Skeletal muscle tissue (tissue), 4 donors: ENCODE results near the gene ATP10A. TPM values are rescaled to one million over a fixed set of nuclear protein-coding genes. Genes with fewer than 3 reads are reported as not detected.
"Not testable (repeated sequence)": the region's sequence is repeated elsewhere in the genome, so short reads cannot be mapped to it uniquely, and the experiment has no call there.

ENCODE experiments used
- H3K27ac ChIP-seq: one replicate; pipeline ENCODE4 v1.7.0; 2013; ENCODE audit warnings: mild to moderate bottlenecking, low read depth, low read length, inconsistent platforms
- H3K27me3 ChIP-seq, 3 donors: one replicate each; pipeline ENCODE4 v1.7.0; 2013; ENCODE audit warnings: low read length in 3 of 3; ENCODE audit not compliant: control insufficient read depth in 3 of 3, insufficient read depth in 3 of 3
- H3K36me3 ChIP-seq, 3 donors: one replicate each; pipeline ENCODE4 v1.7.0; 2013; ENCODE audit warnings: low read length in 3 of 3; ENCODE audit not compliant: control insufficient read depth in 3 of 3, insufficient read depth in 3 of 3
- H3K4me1 ChIP-seq, 3 donors: one replicate each; pipeline ENCODE4 v1.7.0; 2013; ENCODE audit warnings: low read length in 3 of 3, mild to moderate bottlenecking in 3 of 3; ENCODE audit not compliant: control insufficient read depth in 3 of 3, insufficient read depth in 3 of 3
- H3K4me3 ChIP-seq, 3 donors: one replicate each; pipeline ENCODE4 v1.7.0; 2013; ENCODE audit warnings: low read length in 3 of 3
- H3K9ac ChIP-seq, 3 donors: one replicate each; pipeline ENCODE4 v1.7.0; 2013; ENCODE audit warnings: low read length in 3 of 3, mild to moderate bottlenecking in 3 of 3, moderate library complexity in 2 of 3, low read depth in 1 of 3
- H3K9me3 ChIP-seq, 3 donors: one replicate each; pipeline ENCODE4 v1.7.0; 2013; ENCODE audit warnings: low read length in 3 of 3; ENCODE audit not compliant: control insufficient read depth in 3 of 3
- total RNA-seq: library from RNA; depleted of rRNA; stranded (reverse); fragments of >200 nt; gene quantifications from one replicate; pipeline ENCODE4 v1.2.3, GENCODE V29; 2014
- donor health status: Osteomylitis.

ATP10A gene
- total RNA-seq, 1 donor from 2014 or later = 7.8 TPM

GRCh38 chr15:25862071-25862471, 1.1 kb downstream of the ATP10A start:
- peaks cover 24 to 33% (median 27%) of the 10 kb centered on the region in 3 donors for H3K4me1 ChIP-seq
- no peaks in the 10 kb centered on the region for H3K36me3 ChIP-seq
- H3K4me3 ChIP-seq = peak overlapping the region; percentile 69 to 79 (median 74)
- peak overlapping the region; percentile 50 to 65 (median 50) for H3K9ac ChIP-seq
- peak overlapping the region; percentile 19 for H3K27ac ChIP-seq
- H3K27me3 ChIP-seq = peaks cover 9 to 37% (median 13%) of the 10 kb centered on the region in 3 donors
- H3K9me3 ChIP-seq = no peaks in the 10 kb centered on the region

GRCh38 chr15:25860885-25861866, 2.0 kb downstream of the ATP10A start:
- H3K27me3 ChIP-seq = peaks cover 9 to 37% (median 13%) of the 10 kb centered on the region in 3 donors
- H3K36me3 ChIP-seq = no peaks in the 10 kb centered on the region
- H3K4me3 ChIP-seq = peak overlapping the region; percentile 38 to 79 (median 74)
- H3K4me1 ChIP-seq = peaks cover 24 to 33% (median 27%) of the 10 kb centered on the region in 3 donors
- H3K9me3 ChIP-seq = no peaks in the 10 kb centered on the region
- H3K9ac ChIP-seq = peak overlapping the region in 2 of 3 donors; percentile 10 to 50
- H3K27ac ChIP-seq = peak overlapping the region; percentile 22

GRCh38 chr15:25859838-25860645, 3.1 kb downstream of the ATP10A start:
- Histone ChIP-seq H3K27me3 (peaks cover 9 to 37% (median 13%) of the 10 kb centered on the region in 3 donors), H3K27ac (no peak overlapping the region), H3K4me1 (peaks cover 24 to 33% (median 27%) of the 10 kb centered on the region in 3 donors), H3K36me3 (no peaks in the 10 kb centered on the region), H3K4me3 (peak overlapping the region; percentile 22 to 30 (median 27)), H3K9me3 (no peaks in the 10 kb centered on the region), H3K9ac (peak overlapping the region in 1 of 3 donors; percentile 50)

DNA sequence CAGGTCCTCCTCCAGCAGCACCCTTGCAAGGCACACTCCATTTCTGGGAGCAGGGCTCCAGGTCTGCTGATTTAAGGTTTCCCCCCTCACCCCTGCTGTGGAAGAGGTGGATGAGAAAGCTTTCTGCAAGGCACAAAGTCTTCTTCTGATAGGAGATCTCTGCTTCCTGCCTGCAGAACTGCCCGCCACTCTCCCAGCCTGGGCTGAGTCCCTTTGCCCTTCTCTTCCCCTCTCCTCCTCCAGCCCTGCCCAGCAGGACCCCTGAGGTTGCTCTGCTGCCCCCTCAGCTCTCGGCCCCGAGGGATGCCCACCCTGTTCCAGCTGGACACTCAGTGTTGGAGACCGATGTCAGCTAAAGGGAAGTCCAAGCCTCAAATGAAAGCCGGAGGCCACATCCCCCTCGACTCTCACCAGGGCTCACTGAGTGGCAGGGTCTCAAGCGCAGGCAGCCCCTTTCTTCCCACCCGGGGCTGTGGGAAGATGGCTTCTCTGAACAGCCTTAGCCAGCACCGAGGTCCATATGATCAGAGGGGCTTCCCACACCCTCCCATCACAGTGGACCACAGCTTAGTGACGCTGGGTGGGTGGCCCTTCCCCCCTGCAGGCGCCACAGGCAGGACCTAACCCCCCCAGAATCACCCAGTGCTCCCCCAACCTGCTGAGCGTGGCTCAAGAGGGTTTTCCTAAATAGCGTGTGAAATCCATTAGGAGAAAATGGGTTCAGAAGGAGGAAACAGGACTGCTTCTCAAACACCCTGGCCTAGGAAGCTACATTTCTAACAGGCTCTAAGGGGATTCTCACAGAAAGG, 4.0 kb downstream of the ATP10A start:
- H3K36me3 ChIP-seq = no peaks in the 10 kb centered on the region
- H3K4me3 ChIP-seq = peak overlapping the region in 1 of 3 donors; percentile 13
- H3K4me1 ChIP-seq = peaks cover 24 to 33% (median 27%) of the 10 kb centered on the region in 3 donors
- no peak overlapping the region for H3K9ac ChIP-seq
- H3K27ac ChIP-seq = no peak overlapping the region
- H3K27me3 ChIP-seq = peaks cover 9 to 37% (median 13%) of the 10 kb centered on the region in 3 donors
- no peaks in the 10 kb centered on the region for H3K9me3 ChIP-seq

DNA sequence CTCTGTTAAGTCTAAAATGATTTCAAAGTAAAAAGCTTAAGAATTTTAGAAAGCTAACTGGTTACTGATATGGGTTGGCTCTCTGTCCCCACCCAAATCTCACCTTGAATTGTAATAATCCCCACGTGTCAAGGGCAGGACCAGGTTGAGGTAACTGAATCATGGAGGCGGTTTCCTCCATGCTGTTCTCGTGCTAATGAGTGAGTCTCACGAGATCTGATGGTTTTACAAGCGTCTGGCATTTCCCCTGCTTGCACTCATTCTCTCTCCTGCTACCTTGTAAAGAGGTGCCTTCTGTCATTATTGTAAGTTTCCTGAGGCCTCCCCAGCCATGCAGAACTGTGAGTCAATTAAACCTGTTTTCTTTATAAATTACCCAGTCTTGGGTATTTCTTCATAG, 7.1 kb downstream of the ATP10A start:
- H3K4me3 ChIP-seq, H3K9me3 ChIP-seq, H3K36me3 ChIP-seq, H3K27ac ChIP-seq, H3K9ac ChIP-seq: not testable (repeated sequence)
- peaks cover 0 to 20% (median 0%) of the 10 kb centered on the region in 3 donors for H3K27me3 ChIP-seq
- peaks cover 10 to 17% (median 15%) of the 10 kb centered on the region in 3 donors for H3K4me1 ChIP-seq

DNA sequence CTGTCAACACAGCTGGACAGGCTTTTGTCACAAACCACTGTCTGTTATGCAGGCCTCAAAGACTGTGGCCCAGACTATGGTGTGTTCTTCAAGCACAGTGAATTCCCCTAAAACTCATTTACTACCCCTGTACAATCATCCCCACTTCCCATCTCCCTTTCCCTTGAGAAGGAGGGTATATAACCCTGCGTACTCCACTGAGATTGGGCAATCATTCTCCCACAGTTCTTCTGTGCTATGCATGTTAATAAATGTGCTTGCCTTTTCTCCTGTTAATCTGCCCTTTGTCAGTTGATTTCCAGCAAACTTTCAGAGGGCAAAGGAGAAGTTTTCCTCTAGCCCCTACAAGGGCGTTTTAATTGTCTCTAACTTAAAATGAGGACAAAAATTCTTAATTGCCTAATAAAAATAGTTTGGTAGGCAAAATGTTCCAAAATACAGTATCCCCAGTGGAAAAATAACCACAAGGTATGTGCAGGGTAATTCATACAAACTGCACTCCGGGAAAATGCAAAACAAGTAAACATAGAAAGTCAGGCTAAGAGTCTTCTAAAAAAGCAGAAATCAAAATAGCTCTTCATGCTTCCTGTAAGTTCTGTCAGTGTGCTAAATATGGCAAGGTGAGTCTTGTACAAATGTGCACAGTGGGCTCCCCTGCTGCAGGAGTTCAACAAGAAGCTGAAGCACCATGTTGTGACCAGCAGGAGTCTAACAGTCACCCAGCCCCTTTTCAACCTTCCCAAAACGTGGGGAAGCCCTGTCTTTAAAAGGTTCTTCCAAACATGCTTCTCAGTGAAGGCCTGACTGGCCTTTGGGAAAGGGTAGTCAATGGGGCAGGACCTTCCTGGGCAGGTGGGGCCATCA, 10.2 kb downstream of the ATP10A start:
- Histone ChIP-seq H3K27ac (no peak overlapping the region), H3K9ac (no peak overlapping the region), H3K27me3 (no peaks in the 10 kb centered on the region), H3K4me3 (no peak overlapping the region), H3K36me3 (no peaks in the 10 kb centered on the region), H3K9me3 (no peaks in the 10 kb centered on the region), H3K4me1 (peaks cover 9 to 14% (median 11%) of the 10 kb centered on the region in 3 donors)

DNA sequence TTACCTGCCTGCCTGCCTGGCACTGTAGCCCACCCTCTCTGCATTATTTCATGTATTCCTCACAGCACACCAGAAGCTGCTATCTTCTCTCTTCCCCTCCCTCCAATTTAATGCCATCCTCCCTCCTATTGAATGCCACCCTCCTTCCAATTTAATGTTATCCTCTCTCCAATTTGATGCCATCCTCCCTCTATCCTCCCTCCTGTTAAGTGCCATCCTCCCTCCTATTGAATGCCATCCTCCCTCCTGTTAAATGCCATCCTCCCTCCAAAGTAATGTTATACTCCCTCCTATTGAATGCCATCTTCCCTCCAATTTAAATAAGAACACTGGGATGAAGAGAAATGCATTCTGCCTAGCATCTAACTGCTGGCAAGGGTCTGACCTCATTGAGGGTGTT, 11.1 kb downstream of the ATP10A start:
- H3K36me3 ChIP-seq = no peaks in the 10 kb centered on the region
- no peak overlapping the region for H3K27ac ChIP-seq
- no peaks in the 10 kb centered on the region for H3K27me3 ChIP-seq
- H3K4me1 ChIP-seq = peaks cover 9 to 14% (median 11%) of the 10 kb centered on the region in 3 donors
- no peak overlapping the region for H3K9ac ChIP-seq
- H3K4me3 ChIP-seq = no peak overlapping the region
- H3K9me3 ChIP-seq = no peaks in the 10 kb centered on the region

DNA sequence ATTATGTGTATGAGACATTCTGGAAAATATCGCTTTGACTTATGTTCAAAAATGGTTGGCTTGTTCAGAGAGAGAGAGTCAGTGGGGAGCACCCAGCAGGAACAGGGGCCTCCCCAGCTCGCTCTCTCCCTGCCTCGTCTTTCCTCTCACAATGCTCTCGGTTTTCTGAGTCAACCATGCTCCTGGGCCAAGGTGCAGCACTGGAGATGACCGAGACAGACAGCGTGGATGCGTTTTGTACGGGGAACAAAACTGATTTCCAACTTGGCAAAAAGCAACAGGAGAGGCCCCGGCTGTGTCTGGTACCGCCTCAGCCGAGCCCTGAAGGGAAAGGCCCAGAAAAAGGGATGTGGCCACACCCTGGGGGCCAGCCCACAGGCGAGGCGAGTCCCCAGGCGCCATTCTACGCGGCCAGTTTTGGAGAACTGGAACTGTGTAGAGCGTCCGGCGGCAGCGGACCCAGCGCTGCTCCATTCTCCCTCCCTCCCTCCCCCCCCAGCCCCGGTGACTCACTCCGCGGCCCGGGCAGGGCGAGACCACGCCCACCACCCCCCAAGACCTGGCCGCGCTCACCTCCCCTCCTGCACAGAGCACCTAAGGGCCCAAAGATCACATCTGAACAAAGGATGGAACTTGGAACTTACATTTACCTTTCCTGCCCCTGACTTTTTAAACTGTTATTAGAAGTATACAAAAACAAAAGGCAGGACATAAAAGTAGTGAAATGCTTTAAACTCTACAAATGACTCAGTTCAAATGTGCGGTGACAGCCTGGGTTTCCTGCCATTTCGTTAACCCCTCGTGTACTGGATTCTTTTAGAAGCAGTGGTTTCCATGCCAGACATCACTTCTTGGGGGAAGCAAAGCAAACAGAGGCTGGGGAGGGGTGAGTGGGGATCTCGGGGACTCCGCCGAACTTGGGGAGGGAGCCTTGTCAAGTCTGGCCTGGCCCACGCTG, 12.7 kb downstream of the ATP10A start:
- Histone ChIP-seq H3K9me3 (no peaks in the 10 kb centered on the region), H3K27ac (peak overlapping the region; percentile 70), H3K27me3 (no peaks in the 10 kb centered on the region), H3K4me1 (peaks cover 9 to 19% (median 11%) of the 10 kb centered on the region in 3 donors), H3K36me3 (no peaks in the 10 kb centered on the region), H3K4me3 (peak overlapping the region; percentile 70 to 73 (median 71)), H3K9ac (peak overlapping the region; percentile 57 to 80 (median 62))
